Activated naive CD4-positive, alpha-beta T cell treated with anti-CD3 and anti-CD28 coated beads, Interleukin-2, amount 50 U/mL, for 24 hours (primary cell): ENCODE results near the gene KPTN.
A peak's percentile ranks its signal among the peaks of the same experiment; 100 is the strongest.

Experiments
- H3K27ac Mint-ChIP-seq: one replicate; pipeline ENCODE4 v1.8.0; 2021; ENCODE audit warnings: mild to moderate bottlenecking, mixed read lengths
- H3K27me3 Mint-ChIP-seq: one replicate; pipeline ENCODE4 v1.8.0; 2021; ENCODE audit warnings: mixed read lengths
- H3K36me3 Mint-ChIP-seq: one replicate; pipeline ENCODE4 v1.8.0; 2021; ENCODE audit warnings: mixed read lengths
- H3K4me1 Mint-ChIP-seq: one replicate; pipeline ENCODE4 v1.8.0; 2021; ENCODE audit warnings: mixed read lengths
- H3K4me3 Mint-ChIP-seq: one replicate; pipeline ENCODE4 v1.8.0; 2021; ENCODE audit warnings: mild to moderate bottlenecking, mixed read lengths
- H3K9me3 Mint-ChIP-seq: one replicate; pipeline ENCODE4 v1.8.0; 2021; ENCODE audit warnings: mixed read lengths

Gene KPTN

GRCh38 chr19:47427241-47428176 lies 56.5 kb downstream of the KPTN start:
- peaks cover 23% of the 10 kb centered on the region for H3K27me3 Mint-ChIP-seq
- H3K4me1 Mint-ChIP-seq: peaks cover 18% of the 10 kb centered on the region
- H3K27ac Mint-ChIP-seq: no peak overlapping the region
- peaks cover 2% of the 10 kb centered on the region for H3K36me3 Mint-ChIP-seq
- no peaks in the 10 kb centered on the region for H3K9me3 Mint-ChIP-seq
- H3K4me3 Mint-ChIP-seq: peak overlapping the region; percentile 8
